Coronary artery (tissue), 2 donors: ENCODE measurements around the gene EXD1.
"Not testable (repeated sequence)": the region's sequence is repeated elsewhere in the genome, so short reads cannot be mapped to it uniquely, and the experiment has no call there.

Source experiments
- DNase-seq: peaks from one replicate; pipeline ENCODE4 v3.0.0-alpha.2; 2017; ENCODE audit warnings: low spot score
- H3K27ac ChIP-seq, 2 donors: fragments of 200-600 bp; sonication (generic); one replicate each; pipeline ENCODE4 v1.5.1; 2016 to 2019
- H3K4me3 ChIP-seq: fragments of 200-600 bp; sonication (generic); 2 replicates; pipeline ENCODE4 v1.5.1; 2016; ENCODE audit warnings: mild to moderate bottlenecking, moderate library complexity
- TF ChIP-seq, protein P1 (sequence below): fragments of 200-600 bp; sonication (generic); IDR thresholded peaks from one replicate; pipeline ENCODE4 v1.5.1; 2019; ENCODE audit warnings: antibody characterized with exemption

Gene EXD1

DNA sequence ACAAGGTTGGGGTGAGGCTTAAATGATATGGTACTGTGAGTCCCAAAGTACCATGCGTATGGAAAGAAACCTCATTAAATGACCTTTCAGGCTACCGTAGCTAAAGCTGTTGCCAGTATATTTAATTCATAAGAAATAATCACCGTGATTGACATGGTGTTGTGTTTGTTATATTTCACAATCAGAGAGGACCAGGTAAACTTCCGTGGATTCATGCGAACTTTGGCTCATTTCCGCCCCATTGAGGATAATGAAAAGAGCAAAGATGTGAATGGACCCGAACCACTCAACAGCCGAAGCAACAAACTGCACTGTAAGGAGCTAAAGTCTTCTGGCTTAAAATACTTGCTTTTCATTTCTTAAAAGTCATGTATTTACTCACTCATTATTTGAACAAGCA lies 32.0 kb upstream of the EXD1 start:
- no peak for DNase-seq
- no peak overlapping the region for H3K27ac ChIP-seq
- H3K4me3 ChIP-seq = no peak overlapping the region
- TF ChIP-seq, protein P1, sequence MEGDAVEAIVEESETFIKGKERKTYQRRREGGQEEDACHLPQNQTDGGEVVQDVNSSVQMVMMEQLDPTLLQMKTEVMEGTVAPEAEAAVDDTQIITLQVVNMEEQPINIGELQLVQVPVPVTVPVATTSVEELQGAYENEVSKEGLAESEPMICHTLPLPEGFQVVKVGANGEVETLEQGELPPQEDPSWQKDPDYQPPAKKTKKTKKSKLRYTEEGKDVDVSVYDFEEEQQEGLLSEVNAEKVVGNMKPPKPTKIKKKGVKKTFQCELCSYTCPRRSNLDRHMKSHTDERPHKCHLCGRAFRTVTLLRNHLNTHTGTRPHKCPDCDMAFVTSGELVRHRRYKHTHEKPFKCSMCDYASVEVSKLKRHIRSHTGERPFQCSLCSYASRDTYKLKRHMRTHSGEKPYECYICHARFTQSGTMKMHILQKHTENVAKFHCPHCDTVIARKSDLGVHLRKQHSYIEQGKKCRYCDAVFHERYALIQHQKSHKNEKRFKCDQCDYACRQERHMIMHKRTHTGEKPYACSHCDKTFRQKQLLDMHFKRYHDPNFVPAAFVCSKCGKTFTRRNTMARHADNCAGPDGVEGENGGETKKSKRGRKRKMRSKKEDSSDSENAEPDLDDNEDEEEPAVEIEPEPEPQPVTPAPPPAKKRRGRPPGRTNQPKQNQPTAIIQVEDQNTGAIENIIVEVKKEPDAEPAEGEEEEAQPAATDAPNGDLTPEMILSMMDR = no peak

DNA sequence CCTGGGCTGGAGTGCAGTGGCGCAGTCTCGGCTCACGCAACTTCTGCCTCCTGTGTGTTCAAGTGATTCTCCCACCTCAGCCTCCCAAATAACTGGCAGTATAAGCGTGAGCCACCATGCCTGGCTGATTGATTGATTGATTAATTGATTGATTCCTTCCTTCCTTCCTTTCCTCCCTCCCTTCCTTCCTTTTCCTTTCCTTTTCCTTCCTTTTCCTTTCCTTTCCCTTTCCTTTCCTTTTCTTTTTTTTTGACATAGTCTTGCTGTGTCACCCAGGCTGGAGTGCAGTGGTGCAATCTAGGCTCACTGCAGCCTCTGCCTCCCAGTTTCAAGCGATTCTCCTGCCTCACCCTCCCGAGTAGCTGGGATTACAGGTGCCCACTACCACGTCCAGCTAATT lies 30.4 kb upstream of the EXD1 start:
- not testable (repeated sequence) for H3K4me3 ChIP-seq, H3K27ac ChIP-seq, DNase-seq

DNA sequence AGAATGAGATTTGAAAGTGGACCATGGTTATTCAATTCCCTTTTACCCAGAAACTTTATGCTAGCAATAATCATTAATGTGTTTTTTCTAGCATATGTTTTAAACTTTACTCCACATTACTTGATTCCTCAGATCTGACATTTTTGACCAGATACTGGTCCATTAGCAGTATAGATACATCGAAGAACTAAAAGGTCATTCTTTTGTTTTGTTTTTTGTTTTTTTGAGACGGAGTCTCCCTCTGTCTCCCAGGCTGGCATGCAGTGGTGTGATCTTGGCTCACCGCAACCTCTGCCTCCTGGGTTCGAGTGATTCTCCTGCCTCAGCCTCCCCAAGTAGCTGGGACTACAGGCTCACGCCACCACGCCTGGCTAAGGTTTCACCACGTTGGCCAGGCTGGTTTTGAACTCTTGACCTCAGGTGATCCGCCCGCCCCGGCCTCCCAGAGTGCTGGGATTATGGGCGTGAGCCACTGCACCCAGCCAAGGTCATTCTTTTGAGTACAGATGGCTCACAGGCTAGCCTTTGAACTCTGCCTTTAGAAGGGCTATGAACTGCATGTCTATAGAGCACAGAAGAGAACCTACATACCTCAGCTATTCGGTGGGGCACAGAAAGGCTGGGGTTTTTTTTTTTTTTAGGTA lies 29.1 kb upstream of the EXD1 start:
- H3K27ac ChIP-seq = no peak overlapping the region
- H3K4me3 ChIP-seq = no peak overlapping the region
- no peak for DNase-seq
- TF ChIP-seq, protein P1 = no peak

DNA sequence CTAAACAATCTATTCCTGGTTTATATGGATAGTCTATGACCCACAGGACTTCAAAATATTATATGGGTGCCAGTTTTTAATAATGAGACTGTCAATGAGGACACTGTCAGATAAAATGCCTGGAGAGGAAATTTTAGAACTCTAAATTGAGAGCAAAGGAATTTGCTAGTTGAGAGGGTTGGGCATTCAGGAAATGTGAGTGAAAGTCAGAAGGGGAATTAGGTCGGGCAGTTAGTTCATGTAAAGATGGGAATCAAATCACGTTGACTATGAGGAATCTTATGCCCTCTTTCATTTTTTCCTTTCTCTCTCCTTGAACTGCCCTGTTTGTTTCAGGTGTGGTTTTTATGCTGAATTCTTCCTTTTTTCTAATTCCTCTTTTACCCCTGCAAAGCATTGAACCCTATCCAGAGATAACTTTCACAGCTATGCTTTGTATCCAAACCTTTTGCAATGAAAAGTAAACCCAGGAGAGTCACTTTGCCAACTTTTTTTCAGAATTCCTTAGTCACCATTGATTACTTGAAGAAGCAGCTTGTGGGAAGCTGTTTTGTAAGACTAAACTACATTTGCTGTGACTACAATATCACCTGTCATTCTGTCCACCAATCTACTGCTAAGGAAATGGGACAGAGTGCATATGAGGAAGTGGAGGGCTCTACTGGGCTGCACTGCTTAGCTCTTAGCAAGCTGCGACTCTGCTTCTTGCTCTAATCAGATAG lies 28.4 kb upstream of the EXD1 start:
- H3K4me3 ChIP-seq = no peak overlapping the region
- no peak overlapping the region for H3K27ac ChIP-seq
- TF ChIP-seq, protein P1 = no peak
- DNase-seq = no peak

DNA sequence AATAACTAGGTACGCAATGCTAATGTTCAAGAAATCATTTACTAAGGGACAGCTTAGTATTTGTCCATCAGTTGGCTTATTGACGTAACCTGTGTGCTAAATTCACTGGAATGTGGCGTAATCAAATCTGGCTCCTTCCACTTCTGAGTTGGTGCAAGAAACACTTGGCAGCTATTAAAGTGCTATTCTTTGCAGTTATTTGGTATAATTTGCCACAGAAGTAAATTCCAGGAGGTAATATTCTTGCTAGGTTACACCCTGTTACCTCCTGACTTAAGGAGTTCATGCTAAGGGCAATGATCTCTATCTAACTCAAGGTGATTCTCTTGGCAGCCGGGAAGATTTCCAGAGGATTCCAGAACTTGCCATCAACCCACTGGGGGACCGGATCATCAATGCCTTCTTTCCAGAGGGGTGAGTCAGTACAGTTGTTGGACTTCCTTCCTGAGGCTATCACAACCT lies 26.1 kb upstream of the EXD1 start:
- TF ChIP-seq, protein P1 = no peak
- Histone ChIP-seq H3K4me3 (no peak overlapping the region), H3K27ac (no peak overlapping the region)
- no peak for DNase-seq

DNA sequence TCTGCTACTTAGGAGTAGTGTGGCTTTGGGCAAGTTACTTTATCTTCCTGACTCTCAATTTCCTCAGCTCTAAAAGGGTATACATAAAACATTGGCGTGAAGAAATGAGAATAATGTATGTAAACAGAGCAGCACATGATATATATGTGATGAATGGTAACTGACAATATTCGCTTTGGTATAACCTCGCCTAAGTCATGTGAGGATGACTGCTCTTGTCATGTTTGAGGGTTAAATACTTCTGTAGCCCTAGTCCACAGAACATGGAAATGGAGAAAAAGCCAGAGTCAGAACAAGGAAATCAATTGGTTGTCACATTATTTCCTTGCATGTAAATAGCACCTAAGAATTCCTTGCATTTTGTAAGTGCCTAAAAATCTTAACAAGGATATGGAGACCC lies 25.5 kb upstream of the EXD1 start:
- TF ChIP-seq, protein P1 = no peak
- Histone ChIP-seq H3K27ac (no peak overlapping the region), H3K4me3 (no peak overlapping the region)
- no peak for DNase-seq

DNA sequence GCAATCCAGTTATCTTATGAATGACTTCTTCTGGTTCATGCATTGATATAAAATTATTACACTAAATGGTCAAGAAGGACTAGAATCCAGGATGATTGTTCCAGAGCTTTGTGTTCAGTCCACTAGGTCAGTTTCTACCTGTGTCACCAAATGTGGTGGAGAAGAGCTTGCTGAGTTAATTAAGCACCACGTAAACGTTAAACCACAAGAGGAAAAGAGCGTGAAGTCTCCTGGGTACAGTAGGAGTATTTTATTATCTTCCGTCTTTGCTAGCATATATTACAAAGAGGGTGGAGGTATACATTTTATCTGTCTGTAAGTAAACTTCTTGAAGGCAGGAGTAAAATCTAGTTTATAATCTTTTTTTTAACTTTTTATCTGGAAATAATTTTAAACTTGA lies 24.0 kb upstream of the EXD1 start:
- Histone ChIP-seq H3K27ac (no peak overlapping the region), H3K4me3 (no peak overlapping the region)
- no peak for DNase-seq
- TF ChIP-seq, protein P1 = no peak
